Activated CD4-positive, CD25-positive, alpha-beta regulatory T cell treated with anti-CD3 and anti-CD28 coated beads, Interleukin-2, amount 50 U/mL, for 24 hours (primary cell): ENCODE results near the gene ZNF418.
"Not testable (repeated sequence)": the region's sequence is repeated elsewhere in the genome, so short reads cannot be mapped to it uniquely, and the experiment has no call there.

Source experiments
- ATAC-seq, 2 donors: fragments of 150-1000 bp; cut with Tn5 transposase; one replicate each; pipeline ENCODE4 v1.10.0; 2021; ENCODE audit warnings: mild to moderate bottlenecking in 1 of 2, moderate library complexity in 1 of 2

The ZNF418 gene

DNA sequence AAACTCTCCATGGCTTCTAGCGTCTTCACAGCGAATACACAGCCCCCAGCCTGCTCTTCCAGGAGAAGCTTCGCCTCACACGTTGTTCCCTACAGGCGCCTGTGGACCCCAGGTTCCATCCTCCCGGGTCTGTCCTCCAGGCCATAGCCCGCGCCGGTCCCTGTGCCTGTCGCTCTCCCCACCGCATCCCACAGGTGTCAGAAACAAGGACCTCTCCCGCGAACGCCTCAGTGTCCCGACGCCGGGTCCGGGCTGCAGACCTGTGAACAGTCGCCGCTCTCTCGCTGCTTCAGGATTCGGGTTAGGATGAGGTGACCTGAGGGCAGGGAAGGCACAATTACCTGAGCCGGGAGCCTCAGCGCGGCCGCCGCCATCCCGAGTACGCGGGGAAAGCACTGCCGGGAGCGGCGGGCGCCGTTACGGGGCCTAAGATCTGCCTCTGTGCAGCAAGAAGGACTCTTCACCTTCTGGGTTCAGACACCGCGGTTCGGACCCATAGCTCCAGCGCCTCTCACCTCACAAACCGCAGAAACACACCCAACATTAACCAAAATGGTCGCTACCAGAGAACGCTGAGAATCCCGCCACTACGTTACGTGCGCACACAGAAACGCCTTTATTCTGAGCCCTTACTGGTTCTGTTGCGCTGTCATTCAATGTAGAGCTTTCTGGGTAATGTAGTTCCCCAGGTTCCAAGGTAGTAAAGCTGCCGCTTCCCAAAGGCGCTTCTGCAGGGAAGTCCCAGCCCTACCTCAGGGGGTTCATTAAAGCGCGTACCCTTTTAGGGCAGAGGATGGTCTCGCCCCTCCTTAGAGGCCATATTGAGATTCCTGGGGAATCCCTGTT lies at the start of gene ZNF418:
TSS of gene ZNF418 (minus strand) at position 583 of the 846 bp plus-strand sequence. CDS start 1,580 bp downstream, outside the sequence.
- peak; percentile 87 to 96 for ATAC-seq

DNA sequence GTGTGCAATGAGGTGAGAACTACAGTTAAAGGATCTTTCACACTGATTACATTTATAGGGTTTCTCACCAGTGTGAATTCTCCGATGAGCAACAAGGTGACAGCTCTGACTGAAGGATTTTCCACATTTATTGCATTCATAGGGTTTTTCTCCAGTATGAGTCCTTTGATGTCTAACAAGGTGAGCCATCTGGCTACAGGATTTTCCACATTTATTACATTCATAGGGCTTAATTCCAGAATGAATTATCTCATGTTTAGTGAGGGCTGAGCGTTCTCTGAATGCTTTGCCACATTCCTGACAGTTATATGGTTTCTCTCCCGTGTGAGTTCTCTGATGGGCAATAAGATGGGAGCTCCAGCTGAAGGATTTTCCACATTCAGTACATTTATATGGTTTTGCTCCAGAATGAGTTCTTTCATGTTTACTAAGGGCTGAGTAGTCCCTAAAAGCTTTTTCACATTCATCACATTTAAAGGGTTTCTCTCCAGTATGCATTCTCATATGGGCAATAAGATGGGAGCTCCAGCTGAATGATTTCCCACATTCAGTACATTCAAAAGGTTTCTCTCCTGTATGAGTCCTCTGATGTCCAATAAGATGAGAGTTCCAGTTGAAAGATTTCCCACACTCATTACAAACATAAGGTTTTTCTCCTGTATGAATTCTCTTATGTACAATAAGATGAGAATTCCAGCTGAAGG lies 43.5 kb upstream of the ZNF418 start:
- ATAC-seq, result no peak

DNA sequence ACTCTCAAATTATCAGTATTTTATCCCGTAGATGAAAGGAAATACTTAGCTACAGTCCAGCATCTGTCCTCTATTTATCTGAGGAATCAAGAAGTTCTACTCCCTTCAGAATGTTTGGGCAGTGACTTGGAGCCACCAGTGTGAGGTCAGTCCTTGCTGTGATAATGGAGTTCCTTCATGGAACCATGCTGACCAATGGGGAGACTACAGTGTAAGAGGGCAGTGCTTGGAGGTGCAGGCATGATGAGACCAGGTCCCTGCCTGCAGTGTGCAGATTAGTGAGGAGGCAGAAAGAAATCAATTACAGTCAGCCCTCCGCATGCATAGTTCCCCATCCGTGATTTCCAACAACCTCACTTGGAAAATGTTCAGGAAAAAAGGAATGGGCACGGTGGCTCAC lies 39.2 kb upstream of the ZNF418 start, which contains the start of gene C19orf18:
TSS of gene C19orf18 (minus strand) at position 101 of the 400 bp plus-strand sequence. CDS start 102 bp downstream, outside the sequence.
- ATAC-seq, result no peak

GRCh38 chr19:57964761-57965160 lies 29.6 kb upstream of the ZNF418 start:
- no peak for ATAC-seq

GRCh38 chr19:57961785-57962184 lies 26.6 kb upstream of the ZNF418 start:
- ATAC-seq, result no peak

DNA sequence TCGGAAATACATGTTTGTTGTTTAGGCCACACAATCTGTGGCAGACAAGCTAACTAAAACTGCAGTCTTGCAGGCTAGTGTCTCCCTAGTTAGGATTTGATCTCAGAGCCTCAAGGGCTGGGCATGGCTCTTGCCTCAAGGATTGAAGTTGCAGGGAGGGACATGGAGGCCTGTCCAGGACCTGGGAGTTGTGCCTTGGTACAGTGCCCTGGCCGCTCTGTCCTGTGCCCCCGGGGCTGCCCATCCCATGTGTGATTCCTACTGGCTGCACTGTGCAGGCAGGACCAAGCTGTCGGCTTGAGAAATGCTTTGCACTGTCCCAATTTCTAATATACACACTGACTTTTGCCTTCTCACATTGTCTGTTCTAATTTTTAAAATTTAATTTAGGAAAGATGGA lies 19.8 kb upstream of the ZNF418 start:
- ATAC-seq, result no peak

DNA sequence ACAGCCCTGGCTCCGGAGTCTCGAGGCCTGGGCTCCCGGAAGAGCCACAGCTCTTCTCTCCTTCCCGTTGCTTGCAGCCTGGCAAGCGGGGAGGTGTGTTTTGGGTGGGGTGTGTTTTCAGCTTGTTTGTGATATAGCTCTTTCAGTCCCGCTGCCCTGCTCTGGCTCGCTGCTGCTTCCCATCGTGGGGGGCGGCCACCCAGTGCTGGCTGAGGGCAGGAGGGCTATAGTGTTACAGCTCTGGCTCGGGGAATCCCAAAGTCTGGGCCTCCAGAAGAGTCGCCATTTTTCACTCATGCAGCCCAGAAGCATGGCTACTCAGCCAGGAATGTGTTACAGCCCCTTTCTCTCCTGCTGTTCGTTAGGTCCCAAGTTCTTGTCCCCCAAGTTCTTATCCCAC lies 14.5 kb upstream of the ZNF418 start:
- ATAC-seq, result no peak

DNA sequence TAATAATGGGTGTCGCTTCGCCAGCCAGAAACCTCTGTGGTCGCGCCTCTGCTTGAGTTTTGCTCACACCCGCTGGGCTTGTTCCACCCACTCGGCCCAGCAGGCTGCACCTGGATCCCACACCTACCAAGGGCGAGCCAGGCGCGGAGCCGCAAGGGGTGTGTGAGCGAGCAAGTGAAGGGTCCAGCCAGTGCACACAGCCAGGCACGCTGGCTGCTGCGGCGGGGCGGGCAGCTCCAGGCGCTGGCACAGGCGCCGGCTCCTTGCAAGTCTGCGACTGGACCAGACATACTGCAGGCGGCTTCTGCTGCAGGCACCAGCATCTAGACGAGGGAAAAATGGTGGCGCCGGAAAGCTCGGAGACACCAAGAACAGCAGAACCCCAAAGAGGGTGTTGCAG lies 14.1 kb upstream of the ZNF418 start:
- ATAC-seq, result no peak

DNA sequence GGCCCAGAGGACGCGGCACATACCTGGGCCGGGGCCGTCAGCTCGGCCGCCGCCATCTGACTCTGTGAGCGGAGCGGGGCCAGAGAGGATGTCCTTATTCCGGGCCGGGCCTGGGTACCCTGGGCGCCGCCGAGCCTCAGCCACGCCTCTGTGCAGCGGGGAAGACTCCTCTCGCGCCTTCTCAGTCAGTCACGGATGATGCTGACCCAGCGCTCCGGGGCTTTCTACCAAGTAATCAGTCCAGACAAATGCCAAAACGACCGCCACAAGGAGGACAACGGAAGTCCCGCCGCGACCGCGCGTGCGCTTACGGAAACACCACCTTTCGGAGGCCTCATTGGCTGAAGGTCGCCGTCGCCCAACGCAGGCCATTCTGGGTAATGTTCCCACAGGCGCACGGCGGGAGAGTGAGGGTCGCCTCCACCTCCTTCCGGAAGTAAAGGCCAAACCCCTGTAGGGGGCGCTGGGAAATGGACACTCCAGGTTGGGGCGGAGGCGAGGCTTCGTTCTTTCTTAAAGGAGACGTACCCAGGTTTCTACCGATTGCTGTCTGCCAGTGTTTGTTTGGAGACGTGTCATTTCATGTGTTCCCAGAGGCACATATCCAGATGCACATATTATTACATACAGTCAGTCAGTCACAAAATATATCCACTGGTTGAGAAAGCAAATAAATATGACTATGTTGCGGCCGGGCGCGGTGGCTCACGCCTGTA lies 12.4 kb upstream of the ZNF418 start, which contains the start of gene ZNF256:
TSS of gene ZNF256 (minus strand) at position 288 of the 716 bp plus-strand sequence. CDS start at position 56, 232 bp downstream.
- peak; percentile 99 to 100 for ATAC-seq

GRCh38 chr19:57947088-57947418 lies 11.9 kb upstream of the ZNF418 start:
- no peak for ATAC-seq

DNA sequence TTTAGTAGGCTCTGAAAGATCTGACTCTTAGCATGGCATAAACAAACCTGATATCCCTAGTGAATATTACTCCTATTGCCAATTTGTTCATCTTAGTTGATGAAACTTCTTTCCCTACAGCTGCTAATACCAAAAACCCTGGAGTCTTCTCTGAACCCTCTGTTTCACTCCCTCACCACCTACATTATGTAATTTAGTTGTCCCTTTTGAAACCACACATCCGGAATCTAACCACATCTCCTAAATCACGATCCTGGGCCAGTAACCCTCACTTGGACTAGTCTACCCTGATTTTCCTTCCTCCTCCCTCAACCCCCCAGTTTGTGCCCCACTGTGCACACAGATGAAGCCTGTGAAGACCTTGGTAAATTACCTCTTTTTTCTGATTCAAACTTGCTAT lies 11.1 kb upstream of the ZNF418 start:
- no peak for ATAC-seq

GRCh38 chr19:57941593-57941992 lies 6.4 kb upstream of the ZNF418 start:
- no peak for ATAC-seq

- ATAC-seq, result no peak
These were observed 529 bp upstream of the ZNF418 start for GRCh38 chr19:57935731-57936130.

GRCh38 chr19:57927587-57927986 lies 7.6 kb downstream of the ZNF418 start:
- no peak for ATAC-seq

DNA sequence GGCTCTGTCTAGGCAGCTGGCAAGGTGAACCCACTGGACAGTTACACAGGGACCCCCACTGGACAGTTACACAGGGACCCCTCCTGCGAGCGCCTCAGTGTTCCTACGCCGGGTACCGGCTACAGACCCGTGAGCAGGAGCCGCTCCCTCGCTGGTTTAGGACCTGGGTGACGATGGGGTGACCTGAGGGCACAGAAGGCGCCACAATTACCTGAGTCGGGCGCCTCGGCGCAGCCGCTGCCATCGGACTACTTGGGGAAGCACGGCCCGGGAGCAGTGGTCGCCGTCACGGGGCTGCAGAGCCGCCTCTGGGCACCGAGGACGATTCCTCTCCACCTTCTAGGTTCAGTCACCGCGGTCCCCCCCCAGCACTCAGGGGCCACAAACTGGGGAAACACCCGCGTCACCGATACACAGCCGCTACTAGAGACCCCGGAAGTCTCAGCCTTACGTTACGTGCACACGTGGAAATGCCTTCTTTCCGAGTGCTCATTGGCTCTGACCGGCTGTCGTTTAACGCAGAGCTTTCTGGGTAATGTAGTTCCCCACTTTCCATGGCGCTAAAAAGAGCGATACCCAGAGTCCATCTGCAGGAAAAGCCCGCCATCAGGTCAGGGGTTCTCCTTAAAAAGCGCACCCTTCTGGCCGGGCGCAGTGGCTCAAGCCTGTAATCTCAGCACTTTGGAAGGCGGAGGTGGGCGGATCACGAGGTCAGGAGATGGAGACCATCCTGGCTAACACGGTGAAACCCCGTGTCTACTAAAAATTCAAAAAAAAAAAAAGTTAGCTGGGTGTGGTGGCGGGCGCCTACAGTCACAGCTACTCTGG lies 18.8 kb downstream of the ZNF418 start, which contains the start of gene ZNF417:
TSS of gene ZNF417 (minus strand) at position 425 of the 828 bp plus-strand sequence. CDS start at position 244, 181 bp downstream.
- ATAC-seq, result peak; percentile 100

- ATAC-seq, result no peak
These were observed 20.7 kb downstream of the ZNF418 start for GRCh38 chr19:57914531-57914930.

DNA sequence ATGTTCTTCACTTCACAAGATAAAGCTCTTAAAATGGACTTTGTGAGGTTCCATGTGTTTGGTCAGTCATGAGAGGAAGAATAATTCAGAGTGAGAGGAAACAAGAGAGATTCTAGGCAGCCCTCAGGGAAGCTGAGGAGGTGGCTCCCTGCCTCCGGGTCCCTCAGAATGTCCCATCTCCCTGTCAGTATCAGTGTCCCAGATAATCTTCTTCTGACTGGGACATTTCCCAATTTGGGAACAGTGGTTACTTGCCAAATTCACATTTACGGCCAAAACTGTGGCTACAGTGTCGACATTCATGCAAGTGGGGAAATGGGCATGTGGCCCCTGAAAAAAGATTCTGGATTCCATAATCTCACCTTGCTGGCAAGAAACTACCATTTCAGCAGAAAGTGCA lies 27.8 kb downstream of the ZNF418 start:
- no peak for ATAC-seq

- ATAC-seq, result no peak
These were observed 29.9 kb downstream of the ZNF418 start for GRCh38 chr19:57905258-57905657.

GRCh38 chr19:57903618-57904184 lies 31.5 kb downstream of the ZNF418 start:
- no peak for ATAC-seq

DNA sequence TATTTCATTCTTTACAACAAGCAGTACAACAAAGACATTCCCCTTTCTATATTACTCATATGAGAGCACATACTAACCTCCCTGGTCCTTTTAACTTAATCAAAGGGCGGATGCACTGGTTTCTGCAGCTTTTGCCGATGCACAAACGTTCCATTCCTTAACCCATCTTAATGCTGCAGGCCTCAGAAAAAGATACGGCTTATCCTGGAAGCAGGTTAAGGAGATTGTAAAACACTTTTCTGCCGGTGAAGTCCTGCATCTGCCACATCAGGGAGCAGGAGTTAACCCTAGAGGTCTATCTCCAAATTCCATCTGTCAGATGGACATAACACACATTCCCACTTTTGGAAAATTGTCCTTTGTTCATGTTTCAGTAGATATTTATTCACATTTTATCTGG lies 34.9 kb downstream of the ZNF418 start:
- no peak for ATAC-seq

- not testable (repeated sequence) for ATAC-seq
These were observed 44.5 kb downstream of the ZNF418 start for GRCh38 chr19:57890706-57891105.
